Dermis blood vessel endothelial cell (primary cell): ENCODE data around the gene HEXA. TPM values are rescaled to one million over a fixed set of nuclear protein-coding genes. Genes with fewer than 3 reads are reported as not detected.
"Not testable (repeated sequence)": the region's sequence is repeated elsewhere in the genome, so short reads cannot be mapped to it uniquely, and the experiment has no call there.

Experiments used
- DNase-seq: peaks from one replicate; pipeline ENCODE4 v3.0.0; 2010
- total RNA-seq: library from RNA; depleted of rRNA; stranded (reverse); fragments of >200 nt; gene quantifications from 2 replicates; pipeline ENCODE4 v1.2.3, GENCODE V29; 2014

The HEXA gene
- 62.9 and 72.8 TPM in 2 replicates for total RNA-seq

- DNase-seq = peak; percentile 96
These were observed at the start of gene HEXA for GRCh38 chr15:72375846-72376581. Gene HEXA (minus strand): TSS chr15:72376014. CDS start chr15:72375972, 42 bp downstream.

GRCh38 chr15:72423256-72423655, 47.4 kb upstream of the HEXA start:
- no peak for DNase-seq

GRCh38 chr15:72421484-72421883, 45.7 kb upstream of the HEXA start:
- DNase-seq = no peak

- no peak for DNase-seq
These were observed 44.8 kb upstream of the HEXA start for GRCh38 chr15:72420576-72420975.

- DNase-seq = not testable (repeated sequence)
These were observed 44.0 kb upstream of the HEXA start for GRCh38 chr15:72419768-72420167.

GRCh38 chr15:72415304-72415703, 39.5 kb upstream of the HEXA start:
- no peak for DNase-seq

- DNase-seq = not testable (repeated sequence)
These were observed 37.5 kb upstream of the HEXA start for GRCh38 chr15:72413337-72413736.

GRCh38 chr15:72411544-72411943, 35.7 kb upstream of the HEXA start:
- no peak for DNase-seq

GRCh38 chr15:72411111-72411510, 35.3 kb upstream of the HEXA start:
- no peak for DNase-seq

GRCh38 chr15:72406936-72407335, 31.1 kb upstream of the HEXA start:
- no peak for DNase-seq

GRCh38 chr15:72404841-72405240, 29.0 kb upstream of the HEXA start:
- DNase-seq = no peak

- no peak for DNase-seq
These were observed 28.5 kb upstream of the HEXA start for GRCh38 chr15:72404356-72404755.

- DNase-seq = no peak
These were observed 26.9 kb upstream of the HEXA start for GRCh38 chr15:72402726-72403125.

GRCh38 chr15:72398648-72399047, 22.8 kb upstream of the HEXA start:
- no peak for DNase-seq

- DNase-seq = no peak
These were observed 22.2 kb upstream of the HEXA start, which contains the start of gene TMEM202 for GRCh38 chr15:72397796-72398588. Gene TMEM202 (plus strand): TSS chr15:72398305. CDS start chr15:72398327, 22 bp downstream.

GRCh38 chr15:72396331-72396730, 20.5 kb upstream of the HEXA start:
- DNase-seq = not testable (repeated sequence)

- no peak for DNase-seq
These were observed 13.4 kb upstream of the HEXA start for GRCh38 chr15:72389231-72389630.

- DNase-seq = no peak
These were observed 11.9 kb upstream of the HEXA start for GRCh38 chr15:72387741-72388140.

- DNase-seq = no peak
These were observed 6.3 kb upstream of the HEXA start for GRCh38 chr15:72382146-72382545.

- no peak for DNase-seq
These were observed 4.9 kb upstream of the HEXA start for GRCh38 chr15:72380743-72381142.

GRCh38 chr15:72379856-72380430, 4.1 kb upstream of the HEXA start:
- DNase-seq = peak; percentile 81

GRCh38 chr15:72379106-72379505, 3.3 kb upstream of the HEXA start:
- not testable (repeated sequence) for DNase-seq

- DNase-seq = no peak
These were observed 1.5 kb upstream of the HEXA start for GRCh38 chr15:72377331-72377730.

GRCh38 chr15:72375501-72375845, 341 bp downstream of the HEXA start:
- no peak for DNase-seq
